Inferior parietal cortex (tissue), 1 donor: ENCODE measurements around the gene SLC38A1.

Experiments
- DNase-seq: peaks from one replicate; pipeline ENCODE4 v3.0.0-alpha.2; 2016; ENCODE audit errors: extremely low spot score

The SLC38A1 gene

GRCh38 chr12:46134205-46134811 is 134.5 kb downstream of the SLC38A1 start:
- DNase-seq = no peak

- DNase-seq = no peak
Observed at GRCh38 chr12:46133751-46134150, 135.1 kb downstream of the SLC38A1 start.
